CD4-positive, CD25-positive, alpha-beta regulatory T cell (primary cell): ENCODE results near the gene SPRR2E. TPM values are rescaled to one million over a fixed set of nuclear protein-coding genes. Genes with fewer than 3 reads are reported as not detected.

Source experiments
- ATAC-seq, 2 donors: fragments of 150-1000 bp; cut with Tn5 transposase; one replicate each; pipeline ENCODE4 v1.10.0; 2021; ENCODE audit warnings: low read depth in 2 of 2, moderate number of reproducible peaks in 2 of 2, moderate library complexity in 1 of 2
- DNase-seq, 3 donors: peaks; one replicate each; pipeline versions ENCODE4 v3.0.0 to v3.0.0-alpha.2; 2012 to 2022; ENCODE audit warnings: mixed read lengths in 1 of 3
- H3K27ac ChIP-seq: one replicate; pipeline ENCODE4 v1.7.0; 2013; ENCODE audit warnings: mild to moderate bottlenecking, low read length; ENCODE audit not compliant: insufficient read depth, poor library complexity, severe bottlenecking
- H3K27me3 ChIP-seq: one replicate; pipeline ENCODE4 v1.7.0; 2013; ENCODE audit warnings: low read length; ENCODE audit not compliant: control insufficient read depth, insufficient read depth
- H3K36me3 ChIP-seq: one replicate; pipeline ENCODE4 v1.7.0; 2013; ENCODE audit warnings: mild to moderate bottlenecking, low read length, moderate library complexity; ENCODE audit not compliant: control insufficient read depth, insufficient read depth
- H3K4me1 ChIP-seq: 2 replicates; pipeline ENCODE4 v1.7.0; 2013; ENCODE audit warnings: mild to moderate bottlenecking, low read length; ENCODE audit not compliant: insufficient read depth, control insufficient read depth, poor library complexity, severe bottlenecking
- H3K4me3 ChIP-seq: one replicate; pipeline ENCODE4 v1.7.0; 2013; ENCODE audit warnings: low read depth, mild to moderate bottlenecking, low read length, moderate library complexity
- H3K9me3 ChIP-seq, 2 experiments: 1 replicate in 1 of 2; 2 replicates in 1 of 2; pipeline ENCODE4 v1.7.0; 2013; ENCODE audit warnings: low read length in 2 of 2, mild to moderate bottlenecking in 1 of 2, moderate library complexity in 1 of 2; ENCODE audit not compliant: control insufficient read depth in 2 of 2
- H3K27ac Mint-ChIP-seq, 3 donors: one replicate each; pipeline ENCODE4 v1.8.0; 2020 to 2022; ENCODE audit warnings: mild to moderate bottlenecking in 3 of 3, mixed read lengths in 3 of 3, moderate library complexity in 2 of 3
- H3K27me3 Mint-ChIP-seq: one replicate; pipeline ENCODE4 v1.8.0; 2022; ENCODE audit warnings: mild to moderate bottlenecking, mixed read lengths
- H3K36me3 Mint-ChIP-seq: one replicate; pipeline ENCODE4 v1.8.0; 2020; ENCODE audit warnings: mixed read lengths
- H3K4me1 Mint-ChIP-seq, 4 donors: one replicate each; pipeline ENCODE4 v1.8.0; 2020 to 2022; ENCODE audit warnings: mixed read lengths in 4 of 4, mild to moderate bottlenecking in 1 of 4
- H3K4me3 Mint-ChIP-seq, 4 donors: one replicate each; pipeline ENCODE4 v1.8.0; 2020 to 2022; ENCODE audit warnings: mild to moderate bottlenecking in 4 of 4, mixed read lengths in 4 of 4, moderate library complexity in 3 of 4
- H3K9me3 Mint-ChIP-seq, 7 donors: one replicate each; pipeline ENCODE4 v1.8.0; 2020 to 2022; ENCODE audit warnings: mixed read lengths in 7 of 7, mild to moderate bottlenecking in 3 of 7, moderate library complexity in 2 of 7
- polyA plus RNA-seq, 4 donors: library from polyadenylated mRNA; unstranded; fragments of 300-500 nt; fragmentation: Illumina TruSeq; gene quantifications; one replicate each; pipeline ENCODE4 v1.2.3, GENCODE V29; 2021
- total RNA-seq: library from RNA; stranded (reverse); gene quantifications from one replicate; pipeline ENCODE4 v1.2.3, GENCODE V29; 2022

SPRR2E gene
- total and polyA plus RNA-seq, 5 donors from 2014 or later = not detected

DNA sequence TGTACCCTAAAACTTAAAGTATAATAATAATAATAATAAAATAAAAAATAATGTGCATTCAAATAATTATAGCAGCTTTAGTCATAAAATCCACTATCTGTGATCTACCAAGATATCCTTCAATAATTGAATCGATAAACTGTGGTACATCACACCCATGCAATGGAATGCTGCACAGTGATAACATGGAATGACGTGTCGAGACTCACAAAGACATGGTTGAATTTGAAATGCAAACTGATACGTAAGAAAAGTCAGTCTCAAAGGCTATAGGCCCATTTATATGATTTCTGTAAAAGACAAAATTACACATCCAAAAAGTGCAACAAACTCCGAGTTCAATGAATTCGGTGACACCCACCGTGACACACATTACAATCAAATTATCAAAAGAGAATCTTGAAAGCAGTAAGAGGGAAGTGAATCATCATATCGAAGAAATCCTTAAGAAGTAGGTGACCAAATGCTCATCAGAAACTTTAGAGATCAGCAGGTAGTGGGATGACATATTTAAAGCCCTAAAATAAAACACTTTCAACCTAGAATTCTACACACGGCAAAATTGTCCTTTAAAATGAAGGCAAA, 5.2 kb upstream of the SPRR2E start:
- Histone ChIP-seq H3K27ac (no peak overlapping the region), H3K9me3 (no peaks in the 10 kb centered on the region), H3K4me1 (no peaks in the 10 kb centered on the region), H3K27me3 (no peaks in the 10 kb centered on the region), H3K36me3 (no peaks in the 10 kb centered on the region), H3K4me3 (no peak overlapping the region)
- no peaks in the 10 kb centered on the region for H3K36me3 Mint-ChIP-seq
- H3K27me3 Mint-ChIP-seq = peaks cover 30% of the 10 kb centered on the region
- no peaks in the 10 kb centered on the region for H3K4me1 Mint-ChIP-seq
- DNase-seq (no peak), ATAC-seq (no peak)
- H3K9me3 Mint-ChIP-seq = peaks cover 0 to 12% (median 0%) of the 10 kb centered on the region in 7 donors
- H3K4me3 Mint-ChIP-seq = no peak overlapping the region
- H3K27ac Mint-ChIP-seq = no peak overlapping the region

DNA sequence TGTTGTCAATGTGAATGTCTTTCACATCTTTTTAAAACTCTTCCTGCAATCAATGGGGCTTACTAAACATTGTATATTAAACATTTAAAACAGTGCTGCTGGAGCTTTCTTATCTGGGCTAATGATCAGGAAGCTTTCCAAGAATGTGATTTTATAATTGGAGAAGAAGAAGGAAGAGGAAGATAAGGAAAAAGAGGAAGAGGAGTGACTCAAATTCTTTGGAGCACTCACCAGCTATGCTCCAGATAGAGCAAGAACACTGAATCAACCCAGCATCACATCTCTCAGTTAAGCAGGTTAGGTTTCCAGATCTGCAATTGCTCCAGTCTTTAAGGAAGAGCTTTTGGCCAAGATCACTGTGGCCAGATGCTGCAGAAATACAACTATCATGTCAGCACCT, 1.4 kb upstream of the SPRR2E start:
- Histone ChIP-seq H3K27me3 (peaks cover 2% of the 10 kb centered on the region), H3K4me1 (no peaks in the 10 kb centered on the region), H3K4me3 (no peak overlapping the region), H3K27ac (no peak overlapping the region), H3K36me3 (no peaks in the 10 kb centered on the region), H3K9me3 (no peaks in the 10 kb centered on the region)
- H3K27me3 Mint-ChIP-seq = peaks cover 28% of the 10 kb centered on the region
- H3K36me3 Mint-ChIP-seq = no peaks in the 10 kb centered on the region
- no peak for ATAC-seq
- no peak overlapping the region for H3K4me3 Mint-ChIP-seq
- no peak overlapping the region for H3K27ac Mint-ChIP-seq
- no peaks in the 10 kb centered on the region for H3K9me3 Mint-ChIP-seq
- no peaks in the 10 kb centered on the region for H3K4me1 Mint-ChIP-seq
- no peak for DNase-seq

DNA sequence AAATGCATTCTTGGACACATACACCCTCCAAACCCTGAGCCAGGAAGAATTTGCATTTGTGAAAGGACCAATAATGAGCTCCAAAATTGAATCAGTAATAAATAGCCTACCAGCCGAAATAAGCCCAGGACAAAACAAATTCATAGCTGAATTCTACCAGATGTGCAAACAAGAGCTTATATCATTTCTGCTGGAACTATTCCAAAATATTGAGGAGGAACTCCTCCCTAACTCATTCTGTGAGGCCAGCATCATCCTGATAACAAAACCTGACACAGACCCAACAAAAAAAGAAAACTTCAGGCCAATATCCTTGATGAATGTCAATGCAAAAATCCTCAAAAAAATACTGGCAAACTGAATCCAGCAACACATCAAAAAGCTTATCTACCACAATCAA, 6.7 kb downstream of the SPRR2E start:
- Histone ChIP-seq H3K9me3 (no peaks in the 10 kb centered on the region), H3K4me3 (no peak overlapping the region), H3K36me3 (no peaks in the 10 kb centered on the region), H3K27ac (no peak overlapping the region), H3K27me3 (peaks cover 3% of the 10 kb centered on the region), H3K4me1 (no peaks in the 10 kb centered on the region)
- Mint-ChIP-seq H3K27me3 (peaks cover 23% of the 10 kb centered on the region), H3K9me3 (peaks cover 0 to 5% (median 0%) of the 10 kb centered on the region in 7 donors), H3K36me3 (no peaks in the 10 kb centered on the region), H3K27ac (no peak overlapping the region), H3K4me3 (no peak overlapping the region), H3K4me1 (no peaks in the 10 kb centered on the region)
- ATAC-seq = no peak
- no peak for DNase-seq

DNA sequence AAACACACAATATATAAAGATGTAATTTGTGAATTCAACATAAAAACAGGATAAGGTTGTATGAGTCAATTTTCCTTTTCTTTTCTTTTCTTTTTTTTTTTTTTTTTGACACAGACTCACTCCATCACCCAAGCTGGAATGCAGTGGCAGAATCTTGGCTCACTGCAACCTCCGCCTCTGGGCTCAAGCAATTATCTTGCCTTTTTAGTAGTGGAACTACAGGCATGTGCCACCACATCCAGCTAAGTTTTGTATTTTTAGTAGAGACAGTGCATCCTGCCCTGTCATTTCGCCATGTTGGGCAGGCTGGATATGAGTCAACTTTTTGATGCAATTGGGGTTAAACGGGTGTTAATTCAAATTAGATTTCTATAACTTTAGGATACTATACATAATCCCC, 12.6 kb downstream of the SPRR2E start:
- Mint-ChIP-seq H3K4me3 (no peak overlapping the region), H3K27ac (no peak overlapping the region), H3K4me1 (no peaks in the 10 kb centered on the region), H3K36me3 (no peaks in the 10 kb centered on the region), H3K27me3 (peaks cover 16% of the 10 kb centered on the region), H3K9me3 (peaks cover 0 to 12% (median 5%) of the 10 kb centered on the region in 7 donors)
- Histone ChIP-seq H3K4me3 (no peak overlapping the region), H3K27ac (no peak overlapping the region), H3K4me1 (no peaks in the 10 kb centered on the region), H3K9me3 (no peaks in the 10 kb centered on the region), H3K27me3 (no peaks in the 10 kb centered on the region), H3K36me3 (no peaks in the 10 kb centered on the region)
- ATAC-seq (no peak), DNase-seq (no peak)

DNA sequence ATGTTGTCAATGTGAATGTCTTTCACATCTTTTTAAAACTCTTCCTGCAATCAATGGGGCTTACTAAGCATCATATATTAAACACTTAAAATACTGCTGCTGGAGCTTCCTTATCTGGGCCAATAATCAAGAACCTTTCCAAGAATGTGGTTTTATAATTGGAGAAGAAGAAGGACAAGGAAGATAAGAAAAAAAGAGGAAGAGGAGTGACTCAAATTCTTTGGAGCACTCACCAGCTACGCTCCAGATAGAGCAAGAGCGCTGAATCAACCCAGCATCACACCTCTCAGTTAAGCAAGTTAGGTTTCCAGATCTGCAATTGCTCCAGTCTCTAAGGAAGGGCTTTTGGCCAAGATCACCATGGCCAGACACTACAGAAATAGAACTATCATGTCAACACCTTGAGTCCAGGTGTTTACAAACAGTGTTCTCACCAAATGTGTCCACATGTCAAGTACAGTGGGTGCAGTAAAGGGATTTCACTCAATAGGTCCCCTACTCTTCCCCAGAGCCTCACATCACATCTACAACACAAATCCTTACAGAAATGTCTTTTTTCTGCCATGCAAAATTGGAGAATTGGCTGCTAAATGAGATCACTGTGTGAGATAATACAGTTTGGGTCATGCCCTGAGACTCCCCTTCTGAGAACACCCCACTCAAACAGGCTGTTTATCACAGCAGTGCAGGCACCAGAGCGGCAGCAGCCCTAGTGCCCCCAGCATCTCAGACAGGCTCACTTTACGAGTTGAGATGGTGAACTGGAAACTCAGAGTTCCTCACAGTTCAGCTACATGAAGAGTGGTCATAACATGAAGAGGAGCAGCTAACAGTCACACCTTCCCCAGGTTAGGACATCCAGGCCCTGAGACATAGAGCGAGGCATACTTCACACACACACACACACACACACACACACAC, 21.3 kb downstream of the SPRR2E start:
- peaks cover 0 to 7% (median 0%) of the 10 kb centered on the region in 7 donors for H3K9me3 Mint-ChIP-seq
- DNase-seq = no peak
- Histone ChIP-seq H3K4me3 (no peak overlapping the region), H3K27me3 (peaks cover 1% of the 10 kb centered on the region), H3K27ac (no peak overlapping the region), H3K4me1 (no peaks in the 10 kb centered on the region), H3K9me3 (no peaks in the 10 kb centered on the region), H3K36me3 (no peaks in the 10 kb centered on the region)
- no peak overlapping the region for H3K27ac Mint-ChIP-seq
- no peak overlapping the region for H3K4me3 Mint-ChIP-seq
- ATAC-seq = no peak
- peaks cover 4% of the 10 kb centered on the region for H3K27me3 Mint-ChIP-seq
- H3K36me3 Mint-ChIP-seq = no peaks in the 10 kb centered on the region
- H3K4me1 Mint-ChIP-seq = no peaks in the 10 kb centered on the region

DNA sequence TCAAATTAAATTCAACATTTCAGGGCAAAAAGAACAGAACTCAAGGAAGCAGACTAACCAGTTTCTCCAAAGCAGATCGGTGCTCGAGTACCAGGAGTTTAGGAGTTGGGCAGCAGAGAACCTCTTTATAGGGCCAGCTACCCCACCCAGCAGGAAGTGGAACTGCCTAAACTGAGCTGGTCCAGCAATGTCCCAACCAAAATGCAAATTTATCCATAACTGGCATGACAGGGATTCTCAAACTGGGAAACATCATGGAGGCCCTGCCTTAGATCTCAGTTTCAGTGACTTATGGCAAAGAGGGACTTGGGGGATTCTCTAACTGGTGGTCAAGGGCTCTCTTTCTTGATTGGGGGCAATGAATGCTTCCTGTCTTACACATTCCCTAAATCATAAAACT, 22.8 kb downstream of the SPRR2E start, which contains the start of gene SPRR2B:
TSS of gene SPRR2B (minus strand) at position 101 of the 400 bp plus-strand sequence. CDS start 772 bp downstream, outside the sequence.
- no peaks in the 10 kb centered on the region for H3K36me3 Mint-ChIP-seq
- Histone ChIP-seq H3K27me3 (peaks cover 1% of the 10 kb centered on the region), H3K9me3 (no peaks in the 10 kb centered on the region), H3K36me3 (no peaks in the 10 kb centered on the region), H3K4me3 (no peak within 1 kb of the TSS), H3K4me1 (no peaks in the 10 kb centered on the region), H3K27ac (no peak within 1 kb of the TSS)
- no peak within 1 kb of the TSS for H3K4me3 Mint-ChIP-seq
- no peaks in the 10 kb centered on the region for H3K4me1 Mint-ChIP-seq
- DNase-seq (no peak), ATAC-seq (no peak)
- H3K27me3 Mint-ChIP-seq = peaks cover 4% of the 10 kb centered on the region
- no peak within 1 kb of the TSS for H3K27ac Mint-ChIP-seq
- H3K9me3 Mint-ChIP-seq = peaks cover 0 to 2% (median 0%) of the 10 kb centered on the region in 7 donors

DNA sequence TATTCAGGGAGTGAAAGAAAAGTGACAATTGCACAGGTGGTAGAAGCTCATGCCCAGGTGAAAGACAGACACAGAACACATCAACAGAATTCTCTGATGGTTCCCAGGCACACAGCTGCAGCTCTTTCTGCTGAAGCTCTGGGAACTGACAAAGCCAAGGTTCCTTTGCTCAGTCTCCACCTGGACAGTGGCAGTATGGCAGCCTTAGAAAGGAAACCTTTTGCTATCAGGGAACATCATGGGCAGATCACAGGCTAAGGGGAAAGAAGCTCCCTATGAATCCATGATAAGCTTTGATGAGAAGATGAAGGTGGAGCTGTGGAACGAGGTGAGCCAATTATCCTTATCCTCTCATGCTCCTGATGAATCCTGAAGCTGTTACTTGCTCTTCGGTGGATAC, 24.1 kb downstream of the SPRR2E start:
- Mint-ChIP-seq H3K27me3 (peaks cover 10% of the 10 kb centered on the region), H3K4me1 (no peaks in the 10 kb centered on the region), H3K9me3 (peaks cover 0 to 2% (median 0%) of the 10 kb centered on the region in 7 donors), H3K27ac (no peak overlapping the region), H3K4me3 (no peak overlapping the region), H3K36me3 (no peaks in the 10 kb centered on the region)
- Histone ChIP-seq H3K9me3 (no peaks in the 10 kb centered on the region), H3K27me3 (peaks cover 1% of the 10 kb centered on the region), H3K4me3 (no peak overlapping the region), H3K4me1 (no peaks in the 10 kb centered on the region), H3K27ac (no peak overlapping the region), H3K36me3 (no peaks in the 10 kb centered on the region)
- DNase-seq = no peak
- no peak for ATAC-seq
